RWPE1 (cell line): ENCODE results near the gene MRFAP1.

ENCODE experiments used
- CTCF ChIA-PET: fragments of 350-600 bp; sonication (Branson Sonifier 250); formaldehyde crosslinking; extraction: SDS; loops from one replicate; lab custom pipeline; 2021; lab: Yijun Ruan, JAX
- POLR2A ChIA-PET: fragments of 400-600 bp; formaldehyde crosslinking; extraction: SDS; loops from one replicate; lab custom pipeline; 2020; ENCODE audit warnings: antibody characterized with exemption; ENCODE audit not compliant: low non-redundant PET; lab: Yijun Ruan, JAX
- DNase-seq: peaks from one replicate; pipeline ENCODE4 v3.0.0; 2012; ENCODE audit warnings: low spot score
- H3K27ac ChIP-seq: fragments of 450-650 bp; 2 replicates; pipeline ENCODE4 v1.5.1; 2017
- TF ChIP-seq, protein P1 (sequence below): fragments of 450-650 bp; conservative IDR thresholded peaks from 2 replicates; pipeline ENCODE4 v1.5.1; 2017; ENCODE audit warnings: low read depth, mild to moderate bottlenecking

The MRFAP1 gene

DNA sequence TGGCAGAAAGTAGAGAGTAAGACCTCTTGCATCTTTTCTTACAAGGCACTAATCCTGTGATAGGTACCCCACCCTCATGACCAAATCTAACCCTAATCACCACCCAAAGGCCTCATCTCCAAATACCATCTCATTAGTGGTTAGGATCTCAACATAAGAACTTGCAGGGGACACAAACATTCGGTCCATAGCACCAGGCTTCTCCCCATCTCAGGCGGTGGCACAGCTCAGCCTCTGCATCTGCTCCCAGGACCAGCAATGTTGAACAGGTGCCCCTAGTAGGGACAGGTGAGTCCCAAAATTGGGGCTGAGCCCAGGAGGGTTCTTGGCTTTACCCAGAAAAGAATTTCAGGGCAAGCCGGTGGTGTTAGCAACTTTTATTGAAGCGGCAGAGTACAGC lies 8.4 kb upstream of the MRFAP1 start:
- ChIA-PET POLR2A (no interaction called here), CTCF (interaction anchor here (0.7 kb wide), 1 partner anchor 57 kb away, joined by 3 read pairs; no protein-coding TSS in a partner anchor)
- TF ChIP-seq, protein P1, sequence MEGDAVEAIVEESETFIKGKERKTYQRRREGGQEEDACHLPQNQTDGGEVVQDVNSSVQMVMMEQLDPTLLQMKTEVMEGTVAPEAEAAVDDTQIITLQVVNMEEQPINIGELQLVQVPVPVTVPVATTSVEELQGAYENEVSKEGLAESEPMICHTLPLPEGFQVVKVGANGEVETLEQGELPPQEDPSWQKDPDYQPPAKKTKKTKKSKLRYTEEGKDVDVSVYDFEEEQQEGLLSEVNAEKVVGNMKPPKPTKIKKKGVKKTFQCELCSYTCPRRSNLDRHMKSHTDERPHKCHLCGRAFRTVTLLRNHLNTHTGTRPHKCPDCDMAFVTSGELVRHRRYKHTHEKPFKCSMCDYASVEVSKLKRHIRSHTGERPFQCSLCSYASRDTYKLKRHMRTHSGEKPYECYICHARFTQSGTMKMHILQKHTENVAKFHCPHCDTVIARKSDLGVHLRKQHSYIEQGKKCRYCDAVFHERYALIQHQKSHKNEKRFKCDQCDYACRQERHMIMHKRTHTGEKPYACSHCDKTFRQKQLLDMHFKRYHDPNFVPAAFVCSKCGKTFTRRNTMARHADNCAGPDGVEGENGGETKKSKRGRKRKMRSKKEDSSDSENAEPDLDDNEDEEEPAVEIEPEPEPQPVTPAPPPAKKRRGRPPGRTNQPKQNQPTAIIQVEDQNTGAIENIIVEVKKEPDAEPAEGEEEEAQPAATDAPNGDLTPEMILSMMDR = no peak
- H3K27ac ChIP-seq = peak overlapping the region; percentile 80; the same call in 1 of the 2 replicates
- no peak for DNase-seq

DNA sequence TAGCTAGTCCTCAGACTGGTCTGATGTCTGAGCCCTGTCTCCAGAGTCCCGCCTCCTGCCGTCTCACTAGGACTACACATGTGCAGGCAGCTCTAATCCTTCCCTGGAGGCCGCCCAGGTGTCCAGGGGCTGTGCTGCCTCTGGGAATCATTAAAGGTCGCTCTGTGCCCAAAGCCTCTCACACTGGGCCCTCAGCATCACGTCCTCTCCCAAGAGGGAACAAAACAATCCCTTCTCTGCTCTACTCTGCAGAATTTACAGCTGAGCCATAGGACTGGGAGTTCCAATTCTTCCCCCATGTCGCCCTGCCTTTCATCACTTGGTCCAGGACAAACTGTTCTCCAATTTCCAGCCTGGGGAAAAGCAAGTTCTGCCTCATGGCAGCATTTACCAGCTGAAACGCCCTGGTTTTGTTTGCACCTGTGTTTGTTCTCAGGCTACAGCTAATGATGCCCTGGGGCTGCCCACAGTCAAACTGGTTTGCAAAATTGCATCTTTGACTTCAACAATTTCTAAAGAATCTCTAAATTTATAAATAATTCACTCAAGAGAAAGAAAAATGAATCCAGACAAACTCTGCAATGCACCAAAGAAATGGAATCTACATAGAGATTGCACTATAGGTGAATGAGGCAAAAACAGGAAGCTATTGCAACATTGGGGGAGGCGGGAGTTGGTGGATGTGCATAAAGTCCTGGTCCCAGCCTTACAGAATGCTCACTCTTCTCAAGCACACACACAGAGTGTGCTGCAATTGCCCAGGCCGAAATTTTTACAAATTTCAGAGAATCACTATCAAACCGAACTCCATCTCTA lies 7.2 kb upstream of the MRFAP1 start:
- POLR2A ChIA-PET = no interaction called here
- CTCF ChIA-PET = interaction anchor here (0.6 kb wide), 1 partner anchor 15 kb away, joined by 4 read pairs; no protein-coding TSS in a partner anchor
- peak overlapping the region; percentile 80 for H3K27ac ChIP-seq
- TF ChIP-seq, protein P1 = no peak
- DNase-seq = peak; percentile 20

DNA sequence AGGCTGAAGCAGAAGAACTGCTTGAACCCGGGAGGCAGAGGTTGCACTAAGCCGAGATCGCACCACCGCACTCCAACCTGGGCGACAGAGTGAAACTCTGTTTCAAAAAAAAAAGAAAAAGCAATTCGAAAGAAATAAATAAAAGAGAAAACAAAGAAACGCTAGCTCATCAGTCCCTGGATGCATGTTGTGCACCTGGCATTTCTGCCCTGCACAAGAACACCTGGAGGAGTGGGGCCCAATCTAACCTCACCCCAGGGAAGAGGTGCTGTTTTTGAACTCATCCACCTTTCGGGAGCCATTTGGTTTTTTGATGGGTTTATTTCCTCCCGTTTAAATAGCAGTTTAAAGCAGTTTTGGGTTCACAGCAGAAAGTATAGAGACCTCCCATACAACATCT lies 5.7 kb upstream of the MRFAP1 start:
- DNase-seq = no peak
- POLR2A ChIA-PET = no interaction called here
- CTCF ChIA-PET = no interaction called here
- no peak overlapping the region for H3K27ac ChIP-seq
- TF ChIP-seq, protein P1 = no peak

DNA sequence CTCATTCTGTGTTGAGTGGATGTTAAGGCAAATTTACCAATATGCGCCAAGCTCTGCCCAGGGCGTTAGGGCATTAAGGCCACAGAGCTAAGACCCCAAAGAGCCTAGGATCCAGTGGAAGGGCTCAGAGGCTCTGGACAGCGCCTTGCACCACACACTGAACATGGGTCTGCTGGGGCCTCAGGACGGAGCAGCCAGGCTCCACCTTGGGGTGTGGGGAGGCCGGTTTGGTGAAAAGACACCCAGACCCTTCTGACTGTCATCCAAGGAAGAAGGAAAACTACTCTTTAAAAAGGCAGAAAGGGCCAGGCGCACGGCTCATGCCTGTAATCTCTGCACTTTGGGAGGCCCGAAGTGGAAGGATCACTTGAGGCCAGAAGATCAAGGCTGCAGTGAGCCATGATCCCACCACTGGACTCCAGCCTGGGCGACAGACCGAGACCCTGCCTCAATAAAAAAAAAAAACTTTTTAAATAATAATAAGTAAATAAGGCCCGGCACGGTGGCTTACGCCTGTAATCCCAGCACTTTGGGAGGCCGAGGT lies 1.3 kb upstream of the MRFAP1 start:
- CTCF ChIA-PET = interaction anchor here (0.6 kb wide), 1 partner anchor 137 kb away, joined by 3 read pairs; no protein-coding TSS in a partner anchor
- TF ChIP-seq, protein P1 = no peak
- POLR2A ChIA-PET = no interaction called here
- peak overlapping the region; percentile 93 for H3K27ac ChIP-seq
- no peak for DNase-seq

DNA sequence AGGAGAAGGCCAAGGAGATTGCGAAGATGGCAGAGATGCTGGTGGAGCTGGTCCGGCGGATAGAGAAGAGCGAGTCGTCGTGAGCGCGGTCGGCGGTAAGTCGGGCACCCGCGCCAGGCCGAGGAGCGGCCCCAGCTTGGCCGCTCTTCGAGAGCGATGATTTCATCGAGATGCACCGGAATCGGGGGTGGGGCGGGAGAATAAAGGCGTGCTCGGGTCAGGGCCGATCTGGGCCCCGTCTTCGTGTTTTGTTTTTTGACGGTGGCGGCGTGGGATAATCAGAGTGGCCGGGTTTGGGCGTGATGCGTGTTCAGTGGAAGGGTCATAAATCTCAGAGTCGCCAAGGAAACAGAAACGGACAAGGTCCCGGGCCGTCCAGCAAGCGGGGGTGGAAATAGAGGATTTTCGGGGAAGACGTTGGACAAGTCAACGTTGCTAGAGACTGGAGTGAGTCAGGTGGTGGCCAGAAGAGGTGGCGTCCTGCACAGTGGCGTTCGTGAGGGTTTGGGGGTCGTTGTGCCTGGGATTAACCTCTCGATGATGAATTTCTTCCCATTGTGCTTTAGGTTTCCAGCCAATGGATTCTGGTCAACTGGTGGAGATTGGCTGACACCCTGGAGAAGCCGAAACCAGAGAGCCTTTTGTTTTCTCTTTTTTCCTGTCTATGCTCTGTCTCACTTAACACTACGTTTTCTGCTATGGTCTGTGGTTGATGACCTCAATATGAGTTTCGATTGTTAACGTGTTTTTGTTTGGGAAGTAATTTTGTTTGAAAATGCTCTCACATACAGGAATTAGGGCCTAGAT lies 882 bp downstream of the MRFAP1 start:
- CTCF ChIA-PET = no interaction called here

DNA sequence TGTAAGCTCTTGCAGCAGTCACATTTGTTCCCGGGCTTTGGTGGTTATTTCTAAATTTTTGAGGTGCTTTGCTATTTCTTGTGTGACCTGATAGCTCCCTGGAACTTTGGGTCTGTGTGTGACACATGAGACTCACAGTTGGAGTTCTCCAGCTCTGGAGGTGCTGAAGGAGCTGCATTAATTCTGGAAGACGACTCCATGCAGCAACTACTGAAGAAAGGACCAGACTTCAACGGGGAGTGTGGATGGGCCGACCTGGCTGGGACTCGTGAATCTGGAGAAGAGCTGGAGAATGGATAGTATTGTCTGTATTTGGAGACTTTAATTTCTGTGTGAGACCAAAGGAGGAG lies 1.5 kb downstream of the MRFAP1 start:
- DNase-seq = no peak
- ChIA-PET POLR2A (no interaction called here), CTCF (no interaction called here)
- TF ChIP-seq, protein P1 = no peak
- no peak overlapping the region for H3K27ac ChIP-seq

More for the DNA sequence above, 882 bp downstream of the MRFAP1 start:
- DNase-seq = peak; percentile 52
- POLR2A ChIA-PET = no interaction called here
- TF ChIP-seq, protein P1 = no peak
- H3K27ac ChIP-seq = peak overlapping the region; percentile 93
